HG03097 (cell line): ENCODE data around the gene KCNT1.

ENCODE experiments used
- ATAC-seq: cut with Tn5 transposase; IDR thresholded peaks from one replicate; pipeline ENCODE4 v1.9.1; 2021; ENCODE audit not compliant: unreplicated experiment, low FRiP score

KCNT1 gene

DNA sequence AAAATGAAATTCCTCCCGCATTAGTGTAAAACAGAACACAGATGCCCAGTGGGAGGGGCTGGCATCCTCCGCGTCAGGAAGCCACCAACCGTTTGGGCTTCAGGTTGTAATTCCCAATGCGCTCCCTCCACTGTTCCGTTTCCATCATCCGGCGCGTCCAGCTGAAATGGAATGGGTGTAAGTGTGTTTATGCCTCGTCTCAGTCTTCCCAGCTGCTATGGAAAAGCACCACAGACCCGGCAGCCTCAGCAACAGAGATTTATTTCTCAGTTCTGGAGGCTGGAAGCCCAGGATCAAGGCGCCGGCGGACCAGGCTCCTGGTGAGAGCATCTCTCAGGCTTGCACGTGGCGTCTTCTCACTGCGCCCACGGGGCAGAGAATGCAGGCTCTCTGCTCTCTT lies 20.4 kb downstream of the KCNT1 start:
- no peak for ATAC-seq

DNA sequence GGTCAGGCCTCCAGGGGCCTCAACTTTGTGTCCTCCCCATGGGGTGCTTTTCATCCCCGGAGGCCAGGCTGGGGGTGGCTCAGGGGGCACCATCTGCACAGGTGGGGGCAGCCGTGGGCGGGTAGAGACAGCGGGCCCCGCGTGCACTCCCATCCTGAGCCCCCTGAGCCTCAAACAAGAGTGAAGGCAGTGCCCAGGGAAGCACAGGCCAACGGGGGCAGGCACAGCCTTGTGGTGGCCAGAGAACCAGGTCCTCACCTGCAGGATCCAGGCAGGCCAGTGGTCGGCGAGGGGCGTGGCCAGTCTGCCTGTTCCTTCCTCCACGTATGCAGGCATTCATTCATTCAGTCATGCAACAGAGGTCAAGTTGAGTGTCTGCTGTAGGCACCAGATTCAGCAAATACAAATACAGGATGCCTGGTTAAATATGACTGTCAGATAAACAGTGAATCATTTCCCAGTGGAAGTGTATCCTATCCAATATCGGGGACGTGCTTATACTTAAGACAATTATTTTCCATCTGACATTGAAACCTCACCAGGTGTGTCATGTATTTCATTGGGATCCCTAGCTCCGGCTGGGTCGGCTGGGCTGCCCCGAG lies 22.3 kb downstream of the KCNT1 start:
- ATAC-seq = no peak

DNA sequence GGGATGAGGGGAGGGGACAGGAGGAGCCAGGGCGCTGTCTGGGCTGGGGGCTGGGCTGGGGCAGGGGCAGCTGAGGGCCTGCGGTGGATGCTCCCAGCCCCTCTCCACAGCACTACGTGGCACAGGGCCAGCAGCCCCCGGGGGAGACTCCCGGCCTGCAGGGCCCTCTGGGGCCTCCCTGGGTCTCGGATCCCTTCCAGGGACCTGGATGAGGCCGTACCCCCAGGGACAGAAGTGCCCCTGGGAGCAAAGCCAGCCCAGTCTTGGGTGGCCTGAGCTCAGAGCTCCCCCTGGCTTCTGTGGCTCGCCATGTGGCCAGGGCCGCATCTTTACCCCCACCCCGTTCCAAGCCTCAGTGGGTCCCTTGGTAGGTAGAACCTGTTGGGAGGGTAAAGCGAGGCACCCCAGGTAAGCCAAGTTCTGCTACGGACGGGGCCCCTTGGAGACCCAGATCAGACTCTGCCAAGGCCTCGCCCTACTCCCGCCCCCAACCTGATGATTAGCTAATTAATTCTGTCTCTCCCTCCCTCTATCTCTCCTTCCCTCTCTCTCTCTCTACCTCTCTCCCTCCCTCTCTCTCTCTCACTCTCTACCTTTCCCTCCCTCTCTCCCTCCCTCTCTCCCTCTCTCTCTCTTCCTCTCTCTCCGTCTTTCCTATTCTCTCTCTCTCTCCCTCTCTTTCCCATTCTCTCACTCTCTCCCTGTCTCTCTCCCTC lies 24.3 kb downstream of the KCNT1 start:
- no peak for ATAC-seq

DNA sequence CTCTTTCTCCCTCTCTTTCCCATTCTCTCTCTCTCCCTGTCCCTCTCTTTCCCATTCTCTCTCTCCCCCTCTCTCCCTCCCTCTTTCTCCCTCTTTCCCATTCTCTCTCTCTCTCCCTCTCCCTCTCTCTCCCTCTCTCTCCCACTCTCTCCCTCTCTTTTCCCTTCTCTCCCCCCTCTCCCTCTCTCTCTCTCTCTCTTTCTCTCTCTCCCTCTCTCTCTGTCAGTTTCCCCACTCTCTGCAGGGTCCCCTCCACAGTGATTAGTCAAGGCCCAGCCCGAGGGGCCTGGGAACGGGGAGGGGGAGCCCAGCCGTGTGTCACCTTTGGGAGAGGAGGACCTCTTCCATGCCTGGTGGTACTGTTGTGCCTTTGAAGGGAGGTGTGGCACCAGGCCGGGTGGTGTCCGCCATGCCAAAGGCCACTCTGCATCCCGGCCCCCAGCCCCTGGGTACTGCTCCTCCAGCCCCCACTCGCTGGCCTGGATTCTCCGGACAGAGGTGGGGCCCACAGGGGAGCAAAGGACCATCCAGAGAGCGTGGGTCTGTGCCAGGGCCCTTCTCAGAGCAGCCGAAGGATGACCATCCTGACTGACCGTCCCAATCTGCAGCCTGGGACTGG lies 25.4 kb downstream of the KCNT1 start:
- ATAC-seq = no peak

- no peak for ATAC-seq
Measured at GRCh38 chr9:135728436-135729110, 26.6 kb downstream of the KCNT1 start.

GRCh38 chr9:135729480-135729879 lies 27.5 kb downstream of the KCNT1 start:
- ATAC-seq = no peak

DNA sequence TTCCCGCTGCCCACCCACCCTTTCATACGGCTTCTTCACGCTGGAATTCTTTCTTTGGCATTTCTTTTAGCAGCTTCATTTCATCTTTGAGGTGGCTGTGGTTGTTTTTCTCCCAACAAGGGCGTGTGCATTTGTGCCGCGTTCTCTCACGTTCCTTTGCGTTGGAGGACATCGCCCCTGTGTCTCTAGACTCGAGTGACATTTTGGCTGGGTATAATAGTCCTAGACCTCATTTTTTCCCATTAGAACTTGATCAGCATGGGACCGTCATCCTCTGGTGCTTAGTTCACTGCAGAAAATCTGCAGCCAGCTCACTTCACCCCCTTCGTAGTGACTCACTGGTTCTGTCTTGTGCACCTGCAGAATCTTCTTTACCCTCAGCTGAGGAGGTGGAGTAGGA lies 29.5 kb downstream of the KCNT1 start:
- ATAC-seq = no peak

- ATAC-seq = no peak
Measured at GRCh38 chr9:135732569-135733257, 30.7 kb downstream of the KCNT1 start.

- ATAC-seq = no peak
Measured at GRCh38 chr9:135734616-135735144, 32.7 kb downstream of the KCNT1 start.

DNA sequence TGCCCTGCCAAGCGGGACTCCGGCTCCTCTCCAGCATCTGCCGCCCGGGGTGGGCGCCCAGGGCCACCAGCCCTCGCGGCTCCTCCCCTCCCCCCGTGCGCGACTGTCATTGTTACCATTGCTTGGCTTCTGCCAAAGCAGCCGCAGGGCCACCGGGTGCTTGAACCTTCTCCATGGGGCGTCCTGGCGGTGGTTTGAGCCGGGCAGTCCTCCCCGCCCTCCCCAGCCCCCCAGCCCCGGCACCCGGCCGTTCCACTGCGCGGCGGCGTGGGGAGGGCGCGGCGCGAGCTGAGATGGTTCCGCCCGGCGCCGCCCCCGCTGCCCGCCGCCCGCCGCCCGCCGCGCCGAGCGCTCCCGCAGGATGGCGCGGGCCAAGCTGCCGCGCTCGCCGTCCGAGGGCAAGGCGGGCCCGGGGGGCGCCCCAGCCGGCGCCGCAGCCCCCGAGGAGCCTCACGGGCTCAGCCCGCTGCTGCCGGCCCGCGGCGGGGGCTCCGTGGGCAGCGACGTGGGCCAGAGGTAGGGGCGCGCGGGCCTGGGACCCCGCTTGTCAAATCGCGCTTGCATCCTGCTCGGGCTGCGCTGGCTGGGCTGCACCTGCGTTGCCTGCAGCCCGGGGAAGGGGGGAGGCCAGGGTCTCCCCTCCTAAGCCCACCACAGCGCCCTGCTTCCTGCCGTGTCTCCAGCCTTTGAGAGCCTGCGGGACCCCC lies 34.4 kb downstream of the KCNT1 start:
- no peak for ATAC-seq

DNA sequence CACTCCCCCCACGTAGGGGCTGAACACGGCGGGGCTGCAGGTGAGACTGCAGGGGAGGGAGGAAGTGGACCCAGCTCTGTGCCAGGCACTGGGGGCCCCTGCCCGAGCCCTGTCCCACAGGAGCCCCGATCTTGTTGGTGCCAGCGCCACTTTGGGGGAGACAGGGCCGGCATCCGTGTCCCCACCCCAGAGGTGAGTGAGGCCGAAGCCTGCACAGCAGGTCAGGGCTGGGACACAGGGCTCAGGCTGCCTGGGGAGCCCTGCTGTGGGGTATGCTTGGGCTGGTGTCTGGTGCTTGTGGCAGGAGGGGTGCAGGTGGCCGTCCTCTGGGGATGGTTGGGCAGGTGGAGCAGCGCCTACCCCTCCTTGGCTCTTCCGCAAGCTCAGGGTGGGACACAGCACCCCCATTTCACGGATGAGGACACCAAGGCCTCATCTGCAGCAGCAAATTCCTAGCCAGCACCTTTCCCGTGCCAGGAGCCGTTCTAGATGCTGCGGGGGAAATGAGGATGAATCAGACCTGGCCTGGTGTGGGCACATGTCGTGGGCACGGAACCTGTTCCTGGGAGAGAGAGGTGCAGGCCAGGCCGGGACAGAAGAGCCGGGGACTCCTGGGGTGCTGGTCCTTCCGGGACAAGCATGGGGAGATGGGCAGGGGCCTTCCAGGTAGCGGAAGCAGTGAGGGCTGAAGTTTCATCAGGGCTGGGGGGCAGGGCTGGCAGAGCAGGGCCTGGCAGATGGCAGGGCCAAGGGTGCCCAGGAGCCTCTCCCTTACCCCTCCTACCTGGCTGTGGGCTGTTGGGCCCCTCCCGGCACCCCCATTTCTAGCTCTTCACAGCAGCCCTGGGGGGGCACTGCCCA lies 35.2 kb downstream of the KCNT1 start:
- ATAC-seq = no peak

- no peak for ATAC-seq
Measured at GRCh38 chr9:135737840-135738521, 36.0 kb downstream of the KCNT1 start.

DNA sequence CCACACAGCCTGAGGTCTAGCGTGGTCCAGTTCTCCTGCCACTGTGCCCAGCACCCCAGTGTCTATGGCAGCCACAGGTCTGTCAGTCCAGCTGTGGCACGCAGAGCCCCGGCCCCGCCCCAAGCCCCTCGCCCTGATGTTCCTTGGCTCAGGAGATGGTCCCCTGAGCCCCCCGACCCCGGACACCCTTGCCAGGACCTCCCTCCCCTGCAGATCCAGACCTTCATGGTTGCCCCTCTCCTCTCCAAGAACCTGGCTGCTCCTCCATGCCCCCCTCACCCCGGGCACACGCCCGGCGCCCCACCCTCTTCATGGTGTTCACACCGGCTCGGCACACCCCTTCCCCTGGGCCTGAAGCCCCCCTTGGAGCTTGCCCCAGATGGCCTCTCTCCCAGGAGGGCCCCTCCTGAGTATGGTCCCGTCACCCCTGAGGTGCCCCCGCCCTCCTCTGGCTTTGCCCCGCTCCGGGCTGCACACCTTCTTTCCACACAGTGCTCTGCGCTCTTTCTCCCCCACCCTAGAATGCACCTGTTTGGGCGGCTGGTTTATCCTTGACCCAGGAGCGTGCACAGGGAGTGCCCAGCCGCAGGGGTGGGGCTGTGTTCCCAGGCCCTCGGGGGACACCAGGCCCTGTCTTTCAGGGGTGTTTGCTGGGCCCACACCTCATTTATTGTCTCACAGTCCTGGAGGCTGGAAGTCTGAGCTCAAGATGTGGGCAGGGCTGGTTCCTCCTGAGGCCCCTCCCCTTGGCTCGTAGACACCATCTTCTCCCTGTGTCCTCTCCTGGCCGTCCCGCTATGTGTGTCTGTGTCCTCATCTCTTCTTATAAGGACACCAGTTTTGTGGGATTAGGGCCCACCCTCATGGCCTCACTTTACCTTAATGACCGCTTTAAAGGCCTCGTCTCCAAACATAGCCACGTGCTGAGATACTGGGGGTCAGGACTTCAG lies 37.6 kb downstream of the KCNT1 start:
- no peak for ATAC-seq

GRCh38 chr9:135741276-135742219 lies 39.6 kb downstream of the KCNT1 start:
- no peak for ATAC-seq

DNA sequence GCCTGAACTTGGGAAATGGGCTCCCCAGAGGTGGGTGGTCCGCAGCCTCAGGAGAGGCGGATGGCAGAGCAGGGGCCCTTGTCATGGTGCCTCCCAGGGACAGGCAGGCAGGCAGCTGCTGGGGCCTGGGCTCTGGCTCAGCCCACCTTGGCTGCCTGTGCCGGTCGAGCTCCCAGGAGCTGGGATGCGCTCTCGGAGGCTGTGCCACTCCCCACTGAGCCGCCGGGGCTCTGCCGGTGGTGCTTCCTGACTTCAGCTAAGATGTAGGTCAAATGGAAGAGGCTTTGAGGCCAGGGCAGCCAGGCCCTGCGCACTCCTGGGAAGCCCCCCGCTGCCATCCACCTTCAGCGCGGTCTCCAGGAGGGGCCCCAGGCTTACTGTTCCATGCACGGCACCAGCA lies 41.0 kb downstream of the KCNT1 start:
- ATAC-seq = no peak

DNA sequence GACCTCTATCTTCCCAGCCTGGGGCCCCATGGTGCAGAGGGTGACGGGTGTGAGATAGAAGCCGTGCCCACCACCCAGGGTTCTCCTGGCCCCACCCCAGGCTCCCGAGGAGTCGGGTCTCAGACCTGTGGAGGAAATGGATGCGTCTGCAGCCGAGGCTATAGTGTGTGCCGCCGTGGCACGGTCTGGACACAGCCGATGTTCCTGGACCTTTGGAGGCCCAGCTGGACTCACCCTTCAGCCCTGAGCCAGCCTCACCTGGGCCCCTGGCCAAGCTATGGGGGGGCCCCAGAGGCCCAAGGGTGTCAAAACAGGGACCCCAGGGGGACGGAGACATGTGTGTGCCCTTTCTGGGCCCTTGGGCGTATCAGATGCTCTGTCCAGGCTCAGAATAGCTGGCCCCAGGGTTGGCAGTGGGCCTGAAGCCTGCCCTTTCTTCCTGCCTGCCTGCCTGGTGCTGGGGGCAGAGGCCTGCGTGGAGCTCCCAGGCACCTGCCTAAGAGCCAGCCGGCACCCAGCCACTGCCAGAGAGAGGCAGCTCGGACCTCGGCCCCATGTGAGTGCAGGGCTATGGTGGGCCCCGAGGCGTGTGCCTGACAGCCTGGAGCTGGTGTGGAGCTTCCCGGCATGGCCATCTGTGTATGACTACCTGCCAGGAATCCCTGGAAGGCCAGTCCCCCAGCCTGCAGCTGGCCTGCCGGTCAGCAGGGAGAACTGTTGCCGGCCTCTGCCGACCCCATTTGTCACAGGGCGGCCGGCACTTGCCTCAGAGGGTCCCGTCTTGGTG lies 41.8 kb downstream of the KCNT1 start:
- no peak for ATAC-seq
